ENCODE data around the gene DCAF11. TPM values are rescaled to one million over a fixed set of nuclear protein-coding genes. Genes with fewer than 3 reads are reported as not detected.

The DCAF11 gene
- total and polyA plus RNA-seq, 2 of the 13 experiments (the other 11 are each of a cell fraction or from before 2014, with no cell fraction given): 150 to 257 TPM

GRCh38 chr14:24113801-24114531, 611 bp upstream of the DCAF11 start (continued):
- TF ChIP-seq SP2 (CRISPR knock-in tag; IDR thresholded peaks at IDR 0.05) (peak; percentile 63), FIP1L1 (IDR thresholded peaks at IDR 0.05; ENCODE audit: borderline replicate concordance, insufficient read depth, low read depth, low read length) (peak; percentile 98; the same call in 1 of the 2 replicates), ARHGAP35 (CRISPR knock-in tag; IDR thresholded peaks at IDR 0.05; ENCODE audit: borderline replicate concordance) (peak; percentile 89; the same call in 1 of the 2 replicates), GATAD1 (CRISPR knock-in tag; IDR thresholded peaks at IDR 0.05) (peak; percentile 87), SAFB2 (CRISPR knock-in tag; IDR thresholded peaks at IDR 0.05; ENCODE audit: borderline replicate concordance, low read depth) (peak; percentile 92), SNAI1 (CRISPR knock-in tag; IDR thresholded peaks at IDR 0.05; ENCODE audit: borderline replicate concordance) (peak; percentile 40; the same call in 1 of the 2 replicates), ZBTB33 (CRISPR knock-in tag; IDR thresholded peaks at IDR 0.05) (peak; percentile 85; the same call in 1 of the 2 replicates), ZNF276 (CRISPR knock-in tag; IDR thresholded peaks at IDR 0.05; ENCODE audit: low read depth) (peak; percentile 90), HNF1A (IDR thresholded peaks at IDR 0.05; ENCODE audit: low read depth) (peak; percentile 98), HNF1A (CRISPR knock-in tag; IDR thresholded peaks at IDR 0.05; ENCODE audit: borderline replicate concordance) (peak; percentile 100), HHEX (CRISPR knock-in tag; IDR thresholded peaks at IDR 0.05) (0 out of 2 replicates have a peak, but pooled peaks have one; percentile 68), ZBTB44 (CRISPR knock-in tag; IDR thresholded peaks at IDR 0.05) (peak; percentile 41; the same call in 1 of the 2 replicates), TFAP4 (IDR thresholded peaks at IDR 0.05; ENCODE audit: borderline replicate concordance, low read depth) (peak; percentile 92; the same call in 1 of the 2 replicates), BHLHE40 (IDR thresholded peaks at IDR 0.05; ENCODE audit: low read length) (peak; percentile 59; the same call in 1 of the 2 replicates), ZNF124 (CRISPR knock-in tag; IDR thresholded peaks at IDR 0.05) (peak; percentile 98)
